Amniotic stem cell (primary cell): ENCODE results near the gene MRTFA.
"Not testable (repeated sequence)": the region's sequence is repeated elsewhere in the genome, so short reads cannot be mapped to it uniquely, and the experiment has no call there.

Experiments
- DNase-seq: peaks from one replicate; lab custom pipeline; 2025; lab: John Stamatoyannopoulos, UW

Gene MRTFA

GRCh38 chr22:40659166-40659565 is 22.6 kb upstream of the MRTFA start:
- DNase-seq = no peak

- DNase-seq = not testable (repeated sequence)
Measured at GRCh38 chr22:40656651-40657050, 20.1 kb upstream of the MRTFA start.

- DNase-seq = not testable (repeated sequence)
Measured at GRCh38 chr22:40655941-40656340, 19.4 kb upstream of the MRTFA start.

GRCh38 chr22:40654522-40655167 is 18.1 kb upstream of the MRTFA start:
- DNase-seq = no peak

GRCh38 chr22:40653361-40653760 is 16.8 kb upstream of the MRTFA start:
- no peak for DNase-seq

GRCh38 chr22:40651563-40652501 is 15.3 kb upstream of the MRTFA start:
- peak; percentile 98 for DNase-seq

GRCh38 chr22:40651057-40651456 is 14.5 kb upstream of the MRTFA start:
- no peak for DNase-seq

- DNase-seq = no peak
Measured at GRCh38 chr22:40648386-40648785, 11.9 kb upstream of the MRTFA start.

GRCh38 chr22:40645579-40646197 is 9.2 kb upstream of the MRTFA start:
- no peak for DNase-seq

- no peak for DNase-seq
Measured at GRCh38 chr22:40642316-40642715, 5.8 kb upstream of the MRTFA start.

GRCh38 chr22:40641269-40641668 is 4.8 kb upstream of the MRTFA start:
- no peak for DNase-seq

GRCh38 chr22:40638261-40638660 is 1.7 kb upstream of the MRTFA start:
- no peak for DNase-seq

- DNase-seq = peak; percentile 57
Measured at GRCh38 chr22:40637183-40638150, 948 bp upstream of the MRTFA start.

GRCh38 chr22:40635940-40636379 is 559 bp downstream of the MRTFA start:
- DNase-seq = no peak

GRCh38 chr22:40635043-40635939 is 1.2 kb downstream of the MRTFA start:
- DNase-seq = no peak

GRCh38 chr22:40634119-40634903 is 2.2 kb downstream of the MRTFA start:
- DNase-seq = no peak

- DNase-seq = no peak
Measured at GRCh38 chr22:40633036-40633435, 3.5 kb downstream of the MRTFA start.

- no peak for DNase-seq
Measured at GRCh38 chr22:40631925-40632324, 4.6 kb downstream of the MRTFA start.

GRCh38 chr22:40628354-40629042 is 8.0 kb downstream of the MRTFA start:
- no peak for DNase-seq
